Astrocyte (in vitro differentiated cells and primary cell): Measurements from ENCODE around the gene TP53TG3D. TPM values are rescaled to one million over a fixed set of nuclear protein-coding genes. Genes with fewer than 3 reads are reported as not detected.
"Not testable (repeated sequence)": the region's sequence is repeated elsewhere in the genome, so short reads cannot be mapped to it uniquely, and the experiment has no call there.

Experiments used
- DNase-seq: peaks from one replicate; pipeline ENCODE4 v3.0.0-alpha.2; 2010; ENCODE audit warnings: low read depth
- FAIRE-seq: peaks from 2 replicates; lab custom pipeline; 2011; peaks lifted over from hg19 to GRCh38; lab: Jason Lieb, UNC
- H2AFZ ChIP-seq: 2 replicates; pipeline ENCODE4 v1.6.0; 2012; ENCODE audit warnings: low read depth, low read length, inconsistent platforms
- H3K27ac ChIP-seq: 2 replicates; pipeline ENCODE4 v1.5.1; 2011; ENCODE audit warnings: low read depth, low read length, inconsistent platforms
- H3K27me3 ChIP-seq: 2 replicates; pipeline ENCODE4 v1.6.0; 2011; ENCODE audit warnings: low read length, inconsistent platforms; ENCODE audit not compliant: insufficient read depth
- H3K36me3 ChIP-seq: 2 replicates; pipeline ENCODE4 v1.5.1; 2011; ENCODE audit warnings: low read length, inconsistent platforms; ENCODE audit not compliant: insufficient read depth
- H3K4me1 ChIP-seq: 2 replicates; pipeline ENCODE4 v1.5.1; 2011; ENCODE audit warnings: low read length, inconsistent platforms; ENCODE audit not compliant: insufficient read depth
- H3K4me2 ChIP-seq: 2 replicates; pipeline ENCODE4 v1.6.0; 2012; ENCODE audit warnings: low read length, inconsistent platforms
- H3K4me3 ChIP-seq: 2 replicates; pipeline ENCODE4 v1.5.1; 2011; ENCODE audit warnings: low read depth, mild to moderate bottlenecking, low read length, inconsistent platforms; ENCODE audit not compliant: insufficient read depth
- H3K79me2 ChIP-seq: 2 replicates; pipeline ENCODE4 v1.6.0; 2012; ENCODE audit warnings: mild to moderate bottlenecking, low read length, inconsistent platforms; ENCODE audit not compliant: insufficient read depth
- H3K9ac ChIP-seq: 2 replicates; pipeline ENCODE4 v1.6.0; 2012; ENCODE audit warnings: mild to moderate bottlenecking, low read length, inconsistent platforms
- H3K9me3 ChIP-seq: 2 replicates; pipeline ENCODE4 v1.5.1; 2012; ENCODE audit warnings: low read depth, mild to moderate bottlenecking, low read length, inconsistent platforms; ENCODE audit not compliant: insufficient read depth
- H4K20me1 ChIP-seq: 2 replicates; pipeline ENCODE4 v1.6.0; 2012; ENCODE audit warnings: low read length, inconsistent platforms; ENCODE audit not compliant: insufficient read depth
- H3K27ac Mint-ChIP-seq: one replicate; pipeline ENCODE4 v1.8.0; 2021; ENCODE audit warnings: mild to moderate bottlenecking, mixed read lengths; ENCODE audit not compliant: unreplicated experiment
- H3K27me3 Mint-ChIP-seq: one replicate; pipeline ENCODE4 v1.8.0; 2021; ENCODE audit warnings: low read depth, mixed read lengths; ENCODE audit not compliant: unreplicated experiment
- H3K36me3 Mint-ChIP-seq: one replicate; pipeline ENCODE4 v1.8.0; 2021; ENCODE audit warnings: low read depth, mixed read lengths; ENCODE audit not compliant: unreplicated experiment
- H3K4me1 Mint-ChIP-seq: one replicate; pipeline ENCODE4 v1.8.0; 2021; ENCODE audit warnings: low read depth, mixed read lengths; ENCODE audit not compliant: unreplicated experiment
- H3K4me3 Mint-ChIP-seq: one replicate; pipeline ENCODE4 v1.8.0; 2021; ENCODE audit warnings: mild to moderate bottlenecking, moderate library complexity, mixed read lengths; ENCODE audit not compliant: unreplicated experiment
- H3K9me3 Mint-ChIP-seq: one replicate; pipeline ENCODE4 v1.8.0; 2021; ENCODE audit warnings: mild to moderate bottlenecking, mixed read lengths; ENCODE audit not compliant: unreplicated experiment
- total RNA-seq: library from RNA; stranded (reverse); gene quantifications from 2 replicates; pipeline ENCODE4 v1.2.1, GENCODE V29; 2021

The TP53TG3D gene
- total RNA-seq, 1 donor from 2014 or later, result not detected

GRCh38 chr16:32283917-32284495, 30.9 kb downstream of the TP53TG3D start:
- H3K36me3 ChIP-seq, H3K9ac ChIP-seq, H3K79me2 ChIP-seq, FAIRE-seq, DNase-seq, H3K4me1 Mint-ChIP-seq, H3K27me3 ChIP-seq, H4K20me1 ChIP-seq, H3K4me1 ChIP-seq, H3K9me3 Mint-ChIP-seq, H3K4me3 Mint-ChIP-seq, H3K27me3 Mint-ChIP-seq, H2AFZ ChIP-seq, H3K27ac Mint-ChIP-seq, H3K27ac ChIP-seq, H3K4me3 ChIP-seq, H3K9me3 ChIP-seq, H3K4me2 ChIP-seq, H3K36me3 Mint-ChIP-seq: not testable (repeated sequence)

GRCh38 chr16:32284800-32285796, 32.0 kb downstream of the TP53TG3D start:
- H3K36me3 ChIP-seq, H3K9me3 Mint-ChIP-seq, H3K4me1 Mint-ChIP-seq, DNase-seq, FAIRE-seq, H3K27ac ChIP-seq, H3K4me3 Mint-ChIP-seq, H3K9ac ChIP-seq, H3K9me3 ChIP-seq, H4K20me1 ChIP-seq, H2AFZ ChIP-seq, H3K79me2 ChIP-seq, H3K36me3 Mint-ChIP-seq, H3K4me1 ChIP-seq, H3K4me2 ChIP-seq, H3K27ac Mint-ChIP-seq, H3K27me3 Mint-ChIP-seq, H3K27me3 ChIP-seq, H3K4me3 ChIP-seq: not testable (repeated sequence)

GRCh38 chr16:32286193-32286592, 33.1 kb downstream of the TP53TG3D start:
- H2AFZ ChIP-seq, H3K79me2 ChIP-seq, H3K9ac ChIP-seq, DNase-seq, H3K27me3 ChIP-seq, H3K4me2 ChIP-seq, H3K27me3 Mint-ChIP-seq, H3K27ac Mint-ChIP-seq, H4K20me1 ChIP-seq, FAIRE-seq, H3K4me3 Mint-ChIP-seq, H3K4me1 ChIP-seq, H3K9me3 ChIP-seq, H3K36me3 Mint-ChIP-seq, H3K27ac ChIP-seq, H3K4me3 ChIP-seq, H3K9me3 Mint-ChIP-seq, H3K4me1 Mint-ChIP-seq, H3K36me3 ChIP-seq: not testable (repeated sequence)

GRCh38 chr16:32287743-32288142, 34.7 kb downstream of the TP53TG3D start:
- FAIRE-seq, H3K9ac ChIP-seq, H3K36me3 ChIP-seq, DNase-seq, H3K79me2 ChIP-seq, H3K4me3 ChIP-seq, H3K4me1 ChIP-seq, H2AFZ ChIP-seq, H3K27ac ChIP-seq, H3K27me3 Mint-ChIP-seq, H3K9me3 Mint-ChIP-seq, H3K4me1 Mint-ChIP-seq, H3K4me3 Mint-ChIP-seq, H3K27me3 ChIP-seq, H4K20me1 ChIP-seq, H3K27ac Mint-ChIP-seq, H3K4me2 ChIP-seq, H3K9me3 ChIP-seq, H3K36me3 Mint-ChIP-seq: not testable (repeated sequence)

GRCh38 chr16:32289197-32289596, 36.1 kb downstream of the TP53TG3D start:
- H3K36me3 Mint-ChIP-seq, H4K20me1 ChIP-seq, H3K4me1 ChIP-seq, H3K9ac ChIP-seq, FAIRE-seq, H3K27me3 Mint-ChIP-seq, H3K27me3 ChIP-seq, H3K79me2 ChIP-seq, H3K9me3 ChIP-seq, H3K4me2 ChIP-seq, H2AFZ ChIP-seq, H3K27ac Mint-ChIP-seq, H3K4me1 Mint-ChIP-seq, H3K4me3 ChIP-seq, H3K4me3 Mint-ChIP-seq, H3K27ac ChIP-seq, H3K36me3 ChIP-seq, H3K9me3 Mint-ChIP-seq: not testable (repeated sequence)
- peak; percentile 0 for DNase-seq

GRCh38 chr16:32302776-32303175, 49.7 kb downstream of the TP53TG3D start:
- FAIRE-seq, result not testable (repeated sequence)

More at GRCh38 chr16:32302776-32303175, 49.7 kb downstream of the TP53TG3D start:
- H3K9ac ChIP-seq, H3K27ac ChIP-seq, H3K79me2 ChIP-seq, H3K36me3 Mint-ChIP-seq, H3K4me2 ChIP-seq, H3K27me3 Mint-ChIP-seq, H3K27me3 ChIP-seq, H3K4me1 Mint-ChIP-seq, H2AFZ ChIP-seq, H3K4me3 ChIP-seq, DNase-seq, H3K36me3 ChIP-seq, H3K27ac Mint-ChIP-seq, H3K9me3 Mint-ChIP-seq, H4K20me1 ChIP-seq, H3K4me3 Mint-ChIP-seq, H3K4me1 ChIP-seq, H3K9me3 ChIP-seq: not testable (repeated sequence)
